ENCODE data around the gene FRK.
"Not testable (repeated sequence)": the region's sequence is repeated elsewhere in the genome, so short reads cannot be mapped to it uniquely, and the experiment has no call there.

The FRK gene

DNA sequence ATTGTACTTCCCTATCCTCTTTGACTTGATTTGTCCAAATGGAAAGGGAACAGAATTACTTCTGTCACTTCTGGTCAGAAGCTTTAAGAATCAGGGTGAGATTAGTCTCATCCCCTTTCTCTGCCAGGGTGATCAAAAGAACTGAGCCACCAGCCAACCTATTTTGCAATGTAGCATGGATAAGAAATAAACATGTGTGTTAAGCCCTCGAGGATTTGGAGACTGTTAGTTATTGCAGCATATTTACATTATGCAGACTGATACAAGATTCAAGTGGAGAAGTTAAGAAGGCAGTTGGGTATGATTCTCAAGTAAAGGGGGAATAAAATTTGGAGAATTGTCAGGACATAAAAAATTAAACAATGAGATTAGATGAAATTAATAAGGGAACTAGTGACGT, 106.0 kb downstream of the FRK start:
- no peaks in the 10 kb centered on the region for H3K36me3 ChIP-seq (ENCODE audit: control insufficient read depth, insufficient read depth, low read length)
- no peaks in the 10 kb centered on the region for H3K27me3 ChIP-seq (ENCODE audit: control insufficient read depth, insufficient read depth, low read length, poor library complexity, severe bottlenecking)
- no peaks in the 10 kb centered on the region for H3K9me3 ChIP-seq (ENCODE audit: control insufficient read depth, low read length)
- H3K4me1 ChIP-seq (ENCODE audit: control insufficient read depth, insufficient read depth, low read length) = no peaks in the 10 kb centered on the region
- H3K27ac ChIP-seq (ENCODE audit: insufficient read depth, low read depth, low read length, poor library complexity, severe bottlenecking) = no peak overlapping the region
- 92 to 98% methylated on average over 2 of the region's 2 CpGs for WGBS, 2 experiments
- no peak overlapping the region for H3K4me3 ChIP-seq (ENCODE audit: insufficient read depth, low read depth, low read length)

DNA sequence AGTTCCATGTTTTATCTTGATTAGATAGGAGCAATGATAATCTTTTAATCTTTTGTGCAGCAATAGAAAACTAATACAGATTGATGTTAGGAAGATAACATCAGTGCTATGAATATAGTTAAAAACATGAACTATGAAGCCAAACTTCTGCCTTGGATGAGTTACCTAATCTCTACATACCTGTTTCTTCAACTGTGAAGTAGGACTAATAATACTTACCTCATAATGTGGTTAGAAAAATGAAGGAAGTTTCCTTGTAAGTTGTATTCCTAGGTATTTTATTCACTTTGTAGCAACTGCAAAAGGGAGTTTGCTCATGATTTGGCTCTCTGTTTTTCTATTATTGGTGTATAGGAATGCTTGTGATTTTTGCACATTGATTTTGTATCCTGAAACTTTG, 111.9 kb downstream of the FRK start:
- H3K4me1 ChIP-seq (ENCODE audit: control insufficient read depth, insufficient read depth, low read length) = no peaks in the 10 kb centered on the region
- no peaks in the 10 kb centered on the region for H3K36me3 ChIP-seq (ENCODE audit: control insufficient read depth, insufficient read depth, low read length)
- H3K27ac ChIP-seq (ENCODE audit: insufficient read depth, low read depth, low read length, poor library complexity, severe bottlenecking) = no peak overlapping the region
- no peaks in the 10 kb centered on the region for H3K27me3 ChIP-seq (ENCODE audit: control insufficient read depth, insufficient read depth, low read length, poor library complexity, severe bottlenecking)
- no peak overlapping the region for H3K4me3 ChIP-seq (ENCODE audit: insufficient read depth, low read depth, low read length)
- no peaks in the 10 kb centered on the region for H3K9me3 ChIP-seq (ENCODE audit: control insufficient read depth, low read length)

- H3K4me3 ChIP-seq (ENCODE audit: insufficient read depth, low read depth, low read length) = no peak overlapping the region
- no peaks in the 10 kb centered on the region for H3K4me1 ChIP-seq (ENCODE audit: control insufficient read depth, insufficient read depth, low read length)
- no peaks in the 10 kb centered on the region for H3K27me3 ChIP-seq (ENCODE audit: control insufficient read depth, insufficient read depth, low read length, poor library complexity, severe bottlenecking)
- WGBS, 2 experiments = 88 to 93% methylated on average over 2 of the region's 2 CpGs
- H3K9me3 ChIP-seq (ENCODE audit: control insufficient read depth, low read length) = no peaks in the 10 kb centered on the region
- no peak overlapping the region for H3K27ac ChIP-seq (ENCODE audit: insufficient read depth, low read depth, low read length, poor library complexity, severe bottlenecking)
- H3K36me3 ChIP-seq (ENCODE audit: control insufficient read depth, insufficient read depth, low read length) = no peaks in the 10 kb centered on the region
These were observed 112.6 kb downstream of the FRK start for GRCh38 chr6:115947966-115948541.

- Histone ChIP-seq H3K27ac (ENCODE audit: insufficient read depth, low read depth, low read length, poor library complexity, severe bottlenecking) (no peak overlapping the region), H3K4me1 (ENCODE audit: control insufficient read depth, insufficient read depth, low read length) (no peaks in the 10 kb centered on the region), H3K4me3 (ENCODE audit: insufficient read depth, low read depth, low read length) (no peak overlapping the region), H3K27me3 (ENCODE audit: control insufficient read depth, insufficient read depth, low read length, poor library complexity, severe bottlenecking) (no peaks in the 10 kb centered on the region), H3K36me3 (ENCODE audit: control insufficient read depth, insufficient read depth, low read length) (no peaks in the 10 kb centered on the region), H3K9me3 (ENCODE audit: control insufficient read depth, low read length) (no peaks in the 10 kb centered on the region)
- WGBS, 2 experiments = 91 to 94% methylated on average over 1 of the region's 1 CpG
These were observed 114.9 kb downstream of the FRK start for GRCh38 chr6:115945812-115946211.

- no peaks in the 10 kb centered on the region for H3K36me3 ChIP-seq (ENCODE audit: control insufficient read depth, insufficient read depth, low read length)
- H3K9me3 ChIP-seq (ENCODE audit: control insufficient read depth, low read length) = no peaks in the 10 kb centered on the region
- 92% methylated on average over 1 of the region's 1 CpG; no CpG with 5 or more reads in 1 of the 2 experiments for WGBS, 2 experiments
- H3K27me3 ChIP-seq (ENCODE audit: control insufficient read depth, insufficient read depth, low read length, poor library complexity, severe bottlenecking) = no peaks in the 10 kb centered on the region
- no peak overlapping the region for H3K27ac ChIP-seq (ENCODE audit: insufficient read depth, low read depth, low read length, poor library complexity, severe bottlenecking)
- H3K4me3 ChIP-seq (ENCODE audit: insufficient read depth, low read depth, low read length) = no peak overlapping the region
- H3K4me1 ChIP-seq (ENCODE audit: control insufficient read depth, insufficient read depth, low read length) = no peaks in the 10 kb centered on the region
These were observed 115.4 kb downstream of the FRK start for GRCh38 chr6:115945306-115945705.

- H3K9me3 ChIP-seq (ENCODE audit: control insufficient read depth, low read length); H3K4me1 ChIP-seq (ENCODE audit: control insufficient read depth, insufficient read depth, low read length); H3K27ac ChIP-seq (ENCODE audit: insufficient read depth, low read depth, low read length, poor library complexity, severe bottlenecking); H3K36me3 ChIP-seq (ENCODE audit: control insufficient read depth, insufficient read depth, low read length); H3K27me3 ChIP-seq (ENCODE audit: control insufficient read depth, insufficient read depth, low read length, poor library complexity, severe bottlenecking); H3K4me3 ChIP-seq (ENCODE audit: insufficient read depth, low read depth, low read length): not testable (repeated sequence)
These were observed 115.9 kb downstream of the FRK start for GRCh38 chr6:115944829-115945228.

GRCh38 chr6:115937502-115937901, 123.2 kb downstream of the FRK start:
- not testable (repeated sequence) for H3K27me3 ChIP-seq (ENCODE audit: control insufficient read depth, insufficient read depth, low read length, poor library complexity, severe bottlenecking); H3K36me3 ChIP-seq (ENCODE audit: control insufficient read depth, insufficient read depth, low read length); H3K9me3 ChIP-seq (ENCODE audit: control insufficient read depth, low read length); H3K4me1 ChIP-seq (ENCODE audit: control insufficient read depth, insufficient read depth, low read length); H3K4me3 ChIP-seq (ENCODE audit: insufficient read depth, low read depth, low read length); H3K27ac ChIP-seq (ENCODE audit: insufficient read depth, low read depth, low read length, poor library complexity, severe bottlenecking)
- 77 to 81% methylated on average over 2 of the region's 2 CpGs for WGBS, 2 experiments

DNA sequence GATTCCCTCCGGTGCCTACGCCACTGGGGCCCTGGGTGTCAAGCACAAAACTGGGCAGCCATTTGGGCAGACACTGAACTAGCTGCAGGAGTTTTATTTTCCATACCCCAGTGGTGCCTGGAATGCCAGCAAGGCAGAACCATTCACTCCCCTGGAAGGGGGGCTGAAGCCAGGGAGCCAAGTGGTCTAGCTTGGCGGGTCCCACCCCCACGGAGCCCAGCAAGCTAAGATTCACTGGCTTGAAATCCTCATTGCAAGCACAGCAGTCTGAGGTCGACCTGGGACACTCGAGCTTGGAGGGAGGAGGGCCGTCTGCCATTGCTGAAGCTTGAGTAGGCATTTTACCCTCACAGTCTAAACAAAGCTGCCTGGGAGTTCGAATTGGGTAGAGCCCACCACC, 125.3 kb downstream of the FRK start:
- H3K27ac ChIP-seq (ENCODE audit: insufficient read depth, low read depth, low read length, poor library complexity, severe bottlenecking) = no peak overlapping the region
- H3K4me1 ChIP-seq (ENCODE audit: control insufficient read depth, insufficient read depth, low read length) = no peaks in the 10 kb centered on the region
- 70 to 74% methylated on average over 8 of the region's 8 CpGs for WGBS, 2 experiments
- H3K36me3 ChIP-seq (ENCODE audit: control insufficient read depth, insufficient read depth, low read length) = no peaks in the 10 kb centered on the region
- no peaks in the 10 kb centered on the region for H3K9me3 ChIP-seq (ENCODE audit: control insufficient read depth, low read length)
- no peak overlapping the region for H3K4me3 ChIP-seq (ENCODE audit: insufficient read depth, low read depth, low read length)
- H3K27me3 ChIP-seq (ENCODE audit: control insufficient read depth, insufficient read depth, low read length, poor library complexity, severe bottlenecking) = no peaks in the 10 kb centered on the region

GRCh38 chr6:115934829-115935228, 125.9 kb downstream of the FRK start:
- H3K27ac ChIP-seq (ENCODE audit: insufficient read depth, low read depth, low read length, poor library complexity, severe bottlenecking) = no peak overlapping the region
- no peak overlapping the region for H3K4me3 ChIP-seq (ENCODE audit: insufficient read depth, low read depth, low read length)
- H3K4me1 ChIP-seq (ENCODE audit: control insufficient read depth, insufficient read depth, low read length) = no peaks in the 10 kb centered on the region
- H3K27me3 ChIP-seq (ENCODE audit: control insufficient read depth, insufficient read depth, low read length, poor library complexity, severe bottlenecking) = no peaks in the 10 kb centered on the region
- WGBS, 2 experiments = 88 to 99% methylated on average over 2 of the region's 2 CpGs
- no peaks in the 10 kb centered on the region for H3K9me3 ChIP-seq (ENCODE audit: control insufficient read depth, low read length)
- H3K36me3 ChIP-seq (ENCODE audit: control insufficient read depth, insufficient read depth, low read length) = no peaks in the 10 kb centered on the region

- Histone ChIP-seq H3K36me3 (ENCODE audit: control insufficient read depth, insufficient read depth, low read length) (no peaks in the 10 kb centered on the region), H3K27ac (ENCODE audit: insufficient read depth, low read depth, low read length, poor library complexity, severe bottlenecking) (no peak overlapping the region), H3K9me3 (ENCODE audit: control insufficient read depth, low read length) (no peaks in the 10 kb centered on the region), H3K27me3 (ENCODE audit: control insufficient read depth, insufficient read depth, low read length, poor library complexity, severe bottlenecking) (no peaks in the 10 kb centered on the region), H3K4me3 (ENCODE audit: insufficient read depth, low read depth, low read length) (no peak overlapping the region), H3K4me1 (ENCODE audit: control insufficient read depth, insufficient read depth, low read length) (no peaks in the 10 kb centered on the region)
- 92 to 97% methylated on average over 3 of the region's 3 CpGs for WGBS, 2 experiments
These were observed 126.5 kb downstream of the FRK start for GRCh38 chr6:115934145-115934544.

GRCh38 chr6:115932481-115932880, 128.2 kb downstream of the FRK start:
- no peaks in the 10 kb centered on the region for H3K36me3 ChIP-seq (ENCODE audit: control insufficient read depth, insufficient read depth, low read length)
- WGBS, 2 experiments = 93 to 100% methylated on average over 1 of the region's 1 CpG
- H3K4me3 ChIP-seq (ENCODE audit: insufficient read depth, low read depth, low read length) = no peak overlapping the region
- no peak overlapping the region for H3K27ac ChIP-seq (ENCODE audit: insufficient read depth, low read depth, low read length, poor library complexity, severe bottlenecking)
- no peaks in the 10 kb centered on the region for H3K27me3 ChIP-seq (ENCODE audit: control insufficient read depth, insufficient read depth, low read length, poor library complexity, severe bottlenecking)
- H3K4me1 ChIP-seq (ENCODE audit: control insufficient read depth, insufficient read depth, low read length) = no peaks in the 10 kb centered on the region
- no peaks in the 10 kb centered on the region for H3K9me3 ChIP-seq (ENCODE audit: control insufficient read depth, low read length)

Data from ectodermal cell (in vitro differentiated cells).